ENCODE measurements around the gene ZFYVE9. TPM values are rescaled to one million over a fixed set of nuclear protein-coding genes. Genes with fewer than 3 reads are reported as not detected.

ZFYVE9 gene
- total and polyA plus RNA-seq, 2 of the 13 experiments (the other 11 are each of a cell fraction or from before 2014, with no cell fraction given): 9.2 to 19.8 TPM

DNA sequence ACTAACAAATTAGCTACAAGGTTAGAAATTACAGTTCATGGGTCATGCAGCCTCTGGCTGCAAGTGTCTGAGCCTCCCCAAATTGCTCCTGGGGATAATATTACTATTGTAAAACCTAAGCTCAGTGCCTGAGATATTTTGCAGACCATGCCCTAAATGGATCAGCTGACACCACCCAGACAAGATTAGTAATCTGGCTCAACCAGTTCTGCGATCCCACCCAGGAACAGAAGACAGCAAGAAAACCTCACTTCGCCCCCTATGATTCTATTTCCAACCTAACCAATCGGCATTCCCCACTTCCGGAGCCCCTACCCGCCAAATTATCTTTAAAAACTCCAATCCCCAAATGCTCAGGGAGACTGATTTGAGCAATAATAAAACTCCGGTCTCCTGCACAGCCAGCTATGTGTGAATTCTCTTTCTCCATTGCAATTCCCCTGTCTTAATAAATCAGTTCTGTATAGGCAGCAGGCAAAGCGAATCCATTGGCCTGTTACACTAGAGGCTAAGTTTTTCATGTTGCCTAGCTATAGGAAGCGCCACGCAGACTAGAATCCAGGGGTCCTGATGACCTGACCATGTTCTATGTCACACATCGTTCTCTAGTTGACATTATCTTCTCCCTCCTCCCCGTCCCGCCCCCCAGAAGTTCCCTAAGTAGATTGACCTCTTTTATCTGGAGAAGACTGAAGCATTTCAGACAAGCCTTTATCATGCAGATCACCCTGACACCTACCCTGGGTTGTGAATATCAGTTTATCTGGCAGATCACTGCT lies 22.4 kb upstream of the ZFYVE9 start:
- Histone ChIP-seq H3K79me2 (ENCODE audit: insufficient read depth, low read length) (no peaks in the 10 kb centered on the region), H2AFZ (ENCODE audit: low read length) (no peak overlapping the region), H3K4me3 (replicated peaks in 1 of 3; ENCODE audit: insufficient read depth in 1 of 3, low read depth in 2 of 3, low read length in 3 of 3) (no peak overlapping the region), H3K9ac (ENCODE audit: insufficient read depth, low read depth, low read length) (no peak overlapping the region), H3K9me3 (ENCODE audit: low read length) (no peaks in the 10 kb centered on the region), H3K36me3 (replicated peaks in 1 of 2; ENCODE audit: control insufficient read depth in 1 of 2, insufficient read depth in 2 of 2, low read length in 2 of 2) (no peaks in the 10 kb centered on the region), H3K27me3 (ENCODE audit: control insufficient read depth in 1 of 2, insufficient read depth in 2 of 2, low read length in 2 of 2) (peaks cover 0 to 8% of the 10 kb centered on the region in 2 experiments; a peak in 2 of 5 replicates), H4K20me1 (ENCODE audit: insufficient read depth, low read length) (no peaks in the 10 kb centered on the region), H3K4me2 (ENCODE audit: low read depth, low read length) (no peak overlapping the region), H3K27ac (ENCODE audit: extremely low read length, insufficient read depth, low read length) (no peak overlapping the region), H3K4me1 (ENCODE audit: insufficient read depth, low read length) (peaks cover 22% of the 10 kb centered on the region)
- in situ Hi-C loops (cut with HindIII; ENCODE audit: extremely low pct_ligation_motif_present, low pct_unique_long_range_greater_than_20kb): no loop called here
- ChIA-PET POLR2A (no interaction called here), CTCF (ENCODE audit: low intra/inter-chr PET ratio, low total read pairs) (no interaction called here)
- BruUV-seq (replicated peaks): no TSS peak
- intact Hi-C loops (cut with micrococcal nuclease; ENCODE audit: unreplicated experiment): no loop called here
- 51% methylated on average over 12 of the region's 12 CpGs for whole genome bisulfite sequencing (ENCODE audit: low lambda C conversion rate)
- no peak for ATAC-seq
- no peak for FAIRE-seq
- no peak for DNase-seq (ENCODE audit: low spot score)
- TF ChIP-seq MED1 (CRISPR knock-in tag; IDR thresholded peaks at IDR 0.05) (no peak), ZNF383 (CRISPR knock-in tag; IDR thresholded peaks at IDR 0.05; ENCODE audit: borderline replicate concordance) (no peak), TOE1 (CRISPR knock-in tag; IDR thresholded peaks at IDR 0.05) (no peak), ZNF326 (CRISPR knock-in tag; IDR thresholded peaks at IDR 0.05; ENCODE audit: borderline replicate concordance) (no peak)
- TF ChIP-seq, protein P1, sequence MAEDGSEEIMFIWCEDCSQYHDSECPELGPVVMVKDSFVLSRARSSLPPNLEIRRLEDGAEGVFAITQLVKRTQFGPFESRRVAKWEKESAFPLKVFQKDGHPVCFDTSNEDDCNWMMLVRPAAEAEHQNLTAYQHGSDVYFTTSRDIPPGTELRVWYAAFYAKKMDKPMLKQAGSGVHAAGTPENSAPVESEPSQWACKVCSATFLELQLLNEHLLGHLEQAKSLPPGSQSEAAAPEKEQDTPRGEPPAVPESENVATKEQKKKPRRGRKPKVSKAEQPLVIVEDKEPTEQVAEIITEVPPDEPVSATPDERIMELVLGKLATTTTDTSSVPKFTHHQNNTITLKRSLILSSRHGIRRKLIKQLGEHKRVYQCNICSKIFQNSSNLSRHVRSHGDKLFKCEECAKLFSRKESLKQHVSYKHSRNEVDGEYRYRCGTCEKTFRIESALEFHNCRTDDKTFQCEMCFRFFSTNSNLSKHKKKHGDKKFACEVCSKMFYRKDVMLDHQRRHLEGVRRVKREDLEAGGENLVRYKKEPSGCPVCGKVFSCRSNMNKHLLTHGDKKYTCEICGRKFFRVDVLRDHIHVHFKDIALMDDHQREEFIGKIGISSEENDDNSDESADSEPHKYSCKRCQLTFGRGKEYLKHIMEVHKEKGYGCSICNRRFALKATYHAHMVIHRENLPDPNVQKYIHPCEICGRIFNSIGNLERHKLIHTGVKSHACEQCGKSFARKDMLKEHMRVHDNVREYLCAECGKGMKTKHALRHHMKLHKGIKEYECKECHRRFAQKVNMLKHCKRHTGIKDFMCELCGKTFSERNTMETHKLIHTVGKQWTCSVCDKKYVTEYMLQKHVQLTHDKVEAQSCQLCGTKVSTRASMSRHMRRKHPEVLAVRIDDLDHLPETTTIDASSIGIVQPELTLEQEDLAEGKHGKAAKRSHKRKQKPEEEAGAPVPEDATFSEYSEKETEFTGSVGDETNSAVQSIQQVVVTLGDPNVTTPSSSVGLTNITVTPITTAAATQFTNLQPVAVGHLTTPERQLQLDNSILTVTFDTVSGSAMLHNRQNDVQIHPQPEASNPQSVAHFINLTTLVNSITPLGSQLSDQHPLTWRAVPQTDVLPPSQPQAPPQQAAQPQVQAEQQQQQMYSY (CRISPR knock-in tag; IDR thresholded peaks at IDR 0.05): no peak

All from HepG2 (cell line).